NCI-H2227 (cell line): ENCODE data around the gene C21orf58.

Experiments
- DNase-seq: peaks from one replicate; lab custom pipeline; 2025; ENCODE audit not compliant: unreplicated experiment; lab: John Stamatoyannopoulos, UW

C21orf58 gene

DNA sequence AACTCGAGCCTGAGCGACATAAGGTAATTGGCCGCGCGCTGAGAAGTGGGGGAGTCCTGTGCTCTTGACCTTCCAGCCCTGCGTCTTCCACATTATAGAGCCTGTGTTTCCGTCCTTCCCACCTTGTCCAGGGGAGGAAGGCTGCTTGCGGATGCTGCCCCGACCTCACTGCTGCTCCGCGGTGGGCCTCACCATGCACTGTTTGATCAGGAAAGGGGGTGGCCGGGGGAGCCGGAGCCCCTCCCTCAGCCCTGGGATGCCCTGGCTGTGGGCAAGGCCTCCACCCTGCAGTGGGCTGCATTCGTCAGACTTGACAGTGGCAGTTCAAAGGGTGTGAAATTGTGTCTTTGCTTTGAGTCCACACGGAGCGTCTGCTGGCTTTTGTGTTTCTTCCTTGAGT, 30.4 kb upstream of the C21orf58 start:
- no peak for DNase-seq

DNA sequence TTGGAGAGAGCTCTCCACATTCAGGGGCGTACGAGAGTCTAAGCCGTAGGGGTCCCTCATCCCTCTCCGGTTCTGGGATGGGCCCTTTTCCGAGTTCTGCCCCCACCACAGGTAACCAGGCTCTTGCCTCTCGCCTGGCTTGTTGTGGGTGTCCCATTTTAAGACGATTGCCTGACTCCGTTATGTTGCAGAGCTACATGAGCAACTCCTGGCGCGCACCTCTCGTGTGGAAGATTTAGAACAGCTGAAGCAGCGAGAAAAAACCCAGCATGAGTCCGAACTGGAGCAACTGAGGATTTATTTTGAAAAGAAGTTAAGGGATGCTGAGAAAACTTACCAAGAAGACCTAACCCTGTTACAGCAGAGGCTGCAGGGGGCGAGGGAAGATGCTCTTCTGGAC, 29.2 kb upstream of the C21orf58 start:
- no peak for DNase-seq

DNA sequence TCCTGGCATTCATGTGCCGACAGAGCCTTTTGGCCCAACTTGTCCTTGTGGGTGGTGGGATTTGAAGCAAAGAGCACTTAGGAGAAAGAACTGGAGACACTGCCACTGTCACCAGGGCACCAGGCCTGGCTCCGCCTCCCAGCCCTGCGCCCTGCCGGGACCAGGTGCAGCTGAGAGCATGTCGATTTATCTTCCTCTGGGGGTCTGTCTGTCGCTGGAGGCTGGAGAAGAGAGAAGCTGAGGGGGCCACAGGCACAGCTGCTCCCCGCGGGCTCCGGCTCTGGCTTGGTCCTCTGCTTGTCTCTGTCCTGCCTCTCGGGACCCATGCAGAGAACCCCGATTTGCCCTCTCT, 28.5 kb upstream of the C21orf58 start:
- DNase-seq, result no peak

DNA sequence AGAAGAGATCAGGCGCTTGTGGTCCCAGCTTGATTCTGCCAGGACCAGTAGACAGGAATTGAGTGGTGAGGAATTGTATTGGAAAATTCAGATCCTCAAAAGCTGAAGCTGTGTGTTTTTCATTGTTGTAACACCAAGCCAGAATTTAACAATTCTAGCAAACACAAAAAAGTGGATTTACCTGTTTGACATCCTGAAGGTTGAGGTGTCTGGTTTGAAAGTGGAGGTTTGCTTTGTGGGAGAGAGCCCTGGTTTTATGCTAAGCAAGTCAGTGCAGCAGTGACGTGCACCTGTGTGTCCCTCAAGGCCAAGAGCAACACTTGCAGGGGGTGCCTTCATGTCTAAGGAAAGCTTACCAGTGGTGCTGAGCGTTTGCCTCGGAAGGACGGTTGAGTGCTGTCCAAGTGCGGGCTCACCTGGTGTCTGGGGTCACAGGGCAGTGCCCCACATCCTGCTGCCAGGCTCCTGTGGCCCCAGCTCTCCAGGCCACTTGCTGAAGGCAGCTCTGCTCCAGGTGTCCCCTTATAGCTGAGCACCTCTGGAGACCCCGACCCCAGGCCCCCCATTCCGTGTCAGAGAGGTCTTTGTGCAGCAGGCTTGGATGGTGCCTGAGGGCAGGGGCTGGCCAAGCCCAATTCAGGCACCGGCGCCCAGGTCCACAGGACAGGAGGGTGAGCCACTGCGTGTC, 27.9 kb upstream of the C21orf58 start:
- no peak for DNase-seq

DNA sequence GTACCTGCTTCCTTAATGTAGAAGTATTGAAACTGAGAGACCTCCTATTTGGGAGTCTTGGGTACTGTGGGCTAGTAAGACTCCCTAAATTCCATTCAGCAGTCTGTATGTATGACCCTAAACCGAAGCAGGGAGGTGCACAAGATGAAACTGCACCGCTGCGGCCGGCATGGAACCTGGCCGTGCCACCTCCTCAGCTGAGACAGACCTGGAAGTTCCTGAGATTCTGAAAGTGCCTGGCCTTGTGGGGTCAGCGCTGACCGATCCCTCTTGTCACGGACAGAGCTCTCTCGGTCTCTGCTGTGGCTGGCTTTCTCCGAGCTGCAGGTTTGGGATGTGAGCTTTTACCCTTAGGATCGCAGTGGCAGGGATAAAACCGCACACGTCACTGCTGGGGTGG, 27.3 kb upstream of the C21orf58 start:
- no peak for DNase-seq

DNA sequence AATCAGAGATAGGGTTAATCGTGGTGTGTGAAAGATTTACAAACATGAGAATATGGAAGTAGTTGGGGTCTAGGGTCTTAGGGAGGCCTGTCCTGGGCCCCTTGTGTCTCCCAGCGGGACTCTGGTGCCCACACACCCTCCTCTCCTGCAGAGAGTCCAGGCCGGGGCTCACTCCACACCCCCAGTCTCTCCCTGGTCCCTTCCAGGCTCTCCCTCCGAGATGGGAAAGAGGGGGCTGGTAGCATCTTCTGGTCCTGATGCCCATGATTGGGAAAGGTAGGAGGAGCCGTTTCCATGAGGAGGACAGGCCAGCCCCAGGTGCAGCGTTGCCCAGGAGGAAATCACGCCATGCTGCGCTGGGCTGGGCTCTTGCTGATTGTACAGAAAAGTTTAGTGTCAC, 26.9 kb upstream of the C21orf58 start:
- DNase-seq, result no peak

DNA sequence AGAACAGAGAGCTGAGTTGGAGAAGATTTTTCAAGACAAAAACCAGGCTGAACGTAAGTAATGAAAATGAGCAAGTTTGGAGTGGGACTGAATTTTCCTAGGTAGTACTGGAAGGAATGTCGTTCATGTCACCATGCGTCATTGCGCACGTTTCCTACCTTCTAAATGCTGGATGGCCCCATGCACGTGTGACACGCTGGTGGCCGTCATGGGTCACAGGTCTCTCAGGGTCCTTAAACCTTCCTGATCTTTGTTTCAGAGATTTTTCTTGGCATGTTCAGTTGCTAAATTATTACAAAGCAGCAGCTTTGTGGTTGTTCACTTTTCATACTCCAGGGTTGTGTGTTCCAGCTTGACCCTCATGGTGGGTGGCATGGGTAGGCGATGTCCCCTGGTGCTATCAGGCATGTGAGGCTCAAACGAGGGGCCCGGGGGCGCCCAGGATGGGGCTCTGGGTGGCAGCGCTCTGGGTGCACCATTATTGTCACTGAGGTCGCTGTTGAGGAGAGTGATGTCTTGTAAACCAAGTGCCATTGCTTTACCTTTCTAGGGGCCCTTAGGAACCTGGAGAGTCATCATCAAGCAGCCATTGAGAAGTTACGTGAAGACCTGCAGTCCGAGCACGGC, 25.6 kb upstream of the C21orf58 start:
- no peak for DNase-seq

DNA sequence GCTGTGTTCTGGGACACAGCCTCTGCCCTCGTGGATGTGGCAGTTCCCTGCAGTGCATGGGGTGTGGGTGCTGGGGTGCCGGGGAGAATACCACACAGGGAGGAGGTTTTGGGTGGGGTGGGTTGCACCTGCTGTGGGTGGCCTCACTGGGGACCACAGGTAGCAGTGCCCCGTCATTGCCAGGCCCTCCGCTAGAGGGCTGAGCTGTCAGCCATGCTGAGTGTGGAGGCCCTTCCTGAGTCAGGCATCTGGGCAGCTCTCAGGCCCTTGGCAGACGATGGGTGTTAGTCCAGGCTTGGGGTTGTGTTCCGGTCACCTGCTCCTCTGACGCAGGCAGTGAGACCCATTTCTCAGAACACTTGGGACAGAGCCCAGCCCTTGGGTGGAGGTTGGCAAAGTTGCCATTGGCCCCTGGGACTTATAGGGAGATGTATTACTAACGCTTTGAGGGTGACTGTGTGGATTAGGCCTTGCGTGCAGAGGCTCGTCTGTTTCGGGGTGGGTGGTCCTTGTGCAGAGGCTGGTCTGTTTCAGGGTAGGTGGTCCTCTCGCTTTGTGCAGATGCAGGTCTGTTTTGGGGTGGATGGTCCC, 24.2 kb upstream of the C21orf58 start:
- no peak for DNase-seq

DNA sequence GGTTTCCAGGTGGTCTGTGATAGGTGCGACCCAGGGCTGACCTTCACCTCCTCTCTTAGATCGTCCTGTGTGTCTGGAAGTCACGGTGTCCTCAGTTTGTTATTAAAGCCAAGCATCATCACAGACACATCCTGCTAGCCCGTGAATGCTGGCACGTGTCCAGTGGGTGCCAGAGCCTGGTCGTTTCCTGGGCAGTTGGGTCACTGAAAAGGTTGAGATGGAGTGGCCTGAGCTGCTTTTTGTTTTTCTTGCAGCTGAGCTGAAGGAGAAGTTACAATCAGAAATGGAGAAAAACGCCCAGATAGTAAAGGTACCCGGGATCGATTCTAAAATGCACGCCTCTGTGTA, 23.5 kb upstream of the C21orf58 start:
- DNase-seq, result no peak

DNA sequence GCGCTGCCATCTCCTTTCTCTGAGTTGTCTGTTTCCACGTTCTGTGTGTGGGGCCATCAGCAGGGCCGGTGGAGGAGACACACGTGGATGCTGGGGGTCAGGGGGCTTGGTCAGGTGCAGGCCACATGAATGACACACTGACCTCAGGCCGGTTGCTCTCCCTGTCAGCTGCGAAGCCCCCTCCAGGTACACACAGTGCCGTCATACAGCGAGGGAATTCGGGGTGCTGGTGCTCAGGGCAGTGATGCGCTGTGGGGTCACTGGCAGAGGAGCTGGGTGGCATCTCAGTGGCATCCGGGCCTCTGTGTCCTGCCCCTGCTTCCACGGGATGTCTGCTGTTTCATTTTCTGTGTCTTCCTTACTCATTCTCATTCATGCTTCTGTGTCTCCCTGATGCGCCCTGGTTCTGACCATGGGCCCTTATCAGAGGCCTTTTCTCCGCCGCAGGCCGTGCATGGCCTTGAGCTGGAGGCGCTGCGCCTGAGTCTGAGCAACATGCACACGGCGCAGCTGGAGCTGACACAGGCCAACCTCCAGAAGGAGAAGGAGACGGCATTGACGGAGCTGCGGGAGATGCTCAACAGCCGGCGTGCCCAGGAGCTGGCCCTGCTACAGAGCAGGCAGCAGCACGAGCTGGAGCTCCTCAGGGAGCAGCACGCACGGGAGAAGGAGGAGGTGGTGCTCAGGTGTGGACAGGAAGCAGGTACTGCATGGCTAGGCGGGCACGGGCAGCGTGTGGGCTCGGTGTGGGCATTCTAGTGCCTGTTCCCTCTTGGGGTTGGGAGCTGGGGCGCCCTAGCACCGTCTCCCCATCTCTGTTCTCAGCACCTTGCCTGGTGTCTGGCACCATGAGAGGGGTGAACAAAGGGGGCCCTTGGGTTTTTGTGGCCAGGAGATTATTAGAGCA, 22.9 kb upstream of the C21orf58 start:
- DNase-seq, result no peak

DNA sequence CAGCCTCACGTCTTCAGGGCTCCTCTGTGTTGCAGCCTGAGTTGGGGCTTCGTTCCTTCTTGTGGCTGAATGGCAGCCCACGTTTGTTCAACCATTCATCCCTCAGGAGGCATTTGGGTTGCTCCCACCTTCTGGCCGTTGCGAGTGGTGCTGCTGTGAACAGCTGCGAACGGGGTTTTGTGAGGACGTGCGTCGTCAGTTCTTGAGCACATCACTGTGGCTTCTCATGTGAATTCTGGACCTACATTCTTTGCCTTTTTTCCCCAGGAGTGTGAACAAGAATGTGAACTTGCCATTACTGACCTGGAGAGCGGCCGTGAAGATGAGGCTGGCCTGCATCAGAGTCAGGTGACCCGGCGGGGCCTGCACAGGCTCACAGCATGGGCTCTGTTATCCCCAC, 22.2 kb upstream of the C21orf58 start:
- no peak for DNase-seq

DNA sequence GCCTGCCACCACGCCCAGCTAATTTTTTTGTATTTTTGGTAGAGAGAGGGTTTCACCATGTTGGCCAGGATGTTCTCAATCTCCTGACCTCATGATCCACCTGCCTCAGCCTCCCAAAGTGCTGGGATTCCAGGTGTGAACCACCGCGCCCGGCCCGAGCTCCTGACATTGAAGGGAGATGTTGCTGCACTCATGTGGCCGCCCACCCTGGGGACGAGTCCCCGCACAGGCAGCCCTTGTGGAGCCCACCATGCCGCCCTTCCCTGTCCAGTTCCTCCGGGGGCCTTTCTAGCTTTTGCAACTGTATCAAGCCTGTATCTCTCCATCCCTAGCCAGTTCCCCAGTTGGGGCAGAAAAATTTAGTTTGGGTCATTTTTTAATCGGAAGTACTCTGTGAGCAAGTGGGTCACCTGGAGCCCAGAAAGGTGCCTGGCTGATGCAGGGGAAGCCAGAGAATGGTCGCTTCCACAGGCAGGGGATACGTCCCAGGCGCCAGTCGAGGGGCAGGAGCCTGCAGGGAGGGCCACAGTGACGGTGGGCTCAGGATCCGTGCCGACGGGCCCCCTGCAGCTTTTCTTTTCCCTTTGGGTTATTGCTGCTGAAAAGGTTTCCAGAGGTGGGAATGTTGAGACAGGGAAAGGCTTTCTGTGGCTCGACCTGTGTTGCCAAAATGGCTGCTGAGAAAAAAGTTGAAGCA, 20.7 kb upstream of the C21orf58 start:
- no peak for DNase-seq

DNA sequence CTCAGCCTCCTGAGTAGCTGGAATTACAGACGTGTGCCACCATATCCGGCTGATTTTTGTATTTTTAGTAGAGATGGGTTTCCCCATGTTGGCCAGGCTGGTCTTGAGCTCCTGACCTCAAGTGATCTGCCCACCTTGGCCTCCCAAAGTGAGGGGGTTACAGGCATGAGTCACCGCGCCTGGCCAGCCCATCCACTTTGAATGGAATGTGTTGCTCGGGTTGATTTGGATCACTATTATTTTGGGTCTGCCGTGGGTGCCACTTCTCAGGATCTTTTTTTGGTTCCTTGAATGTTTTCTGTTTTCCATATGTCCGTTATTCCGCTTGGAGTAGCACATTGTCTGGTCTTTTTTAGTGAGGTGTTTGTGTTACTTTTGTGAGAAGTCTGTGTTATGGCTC, 17.3 kb upstream of the C21orf58 start:
- no peak for DNase-seq

DNA sequence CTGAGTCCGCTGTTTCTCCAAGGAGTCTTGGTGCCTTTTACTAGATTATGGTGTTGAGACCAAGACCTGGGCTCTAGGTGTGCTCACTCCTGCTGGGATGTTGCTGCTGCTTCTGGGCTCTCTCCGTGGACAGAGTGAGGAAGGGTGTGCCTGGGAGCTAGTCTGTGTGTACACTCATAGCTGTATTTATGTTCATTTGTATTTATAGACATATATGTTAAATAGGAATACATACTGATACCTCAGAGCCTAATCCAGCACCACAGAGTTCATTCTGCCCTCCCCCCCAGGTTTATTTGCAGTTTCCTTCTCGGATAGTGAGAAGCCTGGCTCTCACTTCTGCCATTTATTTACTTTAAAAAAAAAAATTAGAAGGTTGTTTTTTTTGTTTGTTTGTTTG, 12.9 kb upstream of the C21orf58 start:
- DNase-seq, result no peak

DNA sequence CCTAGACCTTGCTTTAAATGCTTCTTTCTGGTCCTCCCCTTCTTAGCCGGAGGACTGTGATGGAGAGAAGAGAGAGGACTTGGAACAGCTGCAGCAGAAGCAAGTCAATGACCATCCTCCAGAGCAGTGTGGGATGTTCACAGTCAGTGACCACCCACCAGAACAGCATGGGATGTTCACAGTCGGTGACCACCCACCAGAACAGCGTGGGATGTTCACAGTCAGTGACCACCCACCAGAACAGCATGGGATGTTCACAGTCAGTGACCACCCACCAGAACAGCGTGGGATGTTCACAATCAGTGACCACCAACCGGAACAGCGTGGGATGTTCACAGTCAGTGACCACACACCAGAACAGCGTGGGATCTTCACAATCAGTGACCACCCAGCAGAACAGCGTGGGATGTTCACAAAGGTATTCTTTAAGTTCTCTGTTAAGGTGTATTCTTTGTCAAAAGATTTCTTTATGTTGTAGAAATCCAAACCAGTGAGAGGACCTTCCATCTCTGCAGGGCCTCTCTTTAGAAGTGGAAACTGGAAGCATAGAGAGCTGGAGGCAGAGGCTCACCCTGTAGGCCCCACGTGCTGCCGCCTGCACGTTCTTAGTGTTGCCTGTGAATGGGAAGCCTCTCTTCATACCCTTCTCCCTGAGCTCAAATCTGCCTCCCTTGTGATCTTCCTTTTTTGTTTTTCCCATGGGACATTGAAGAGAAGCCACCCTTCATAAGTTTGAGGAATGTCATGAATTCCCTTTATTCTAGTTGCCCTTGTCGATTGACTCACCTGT, 10.9 kb upstream of the C21orf58 start:
- no peak for DNase-seq

DNA sequence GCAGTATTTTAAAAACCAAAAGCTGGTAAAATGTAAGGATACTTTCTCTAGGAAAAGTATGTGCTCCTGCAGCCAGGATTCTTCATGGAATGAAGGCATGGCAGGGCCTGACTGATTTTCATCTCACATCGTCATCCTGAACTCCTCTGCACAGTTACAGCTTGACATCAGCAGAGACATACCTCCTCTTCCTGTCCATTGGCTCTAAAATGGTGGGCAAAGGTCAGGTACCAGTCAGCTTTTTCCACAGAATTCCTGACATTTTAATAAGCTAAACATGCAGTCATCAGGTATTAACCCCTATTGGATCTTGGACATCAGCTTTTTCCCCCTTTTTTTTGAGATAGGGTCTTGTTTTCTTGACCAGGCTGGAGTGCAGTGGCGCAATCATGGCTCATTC, 6.1 kb upstream of the C21orf58 start:
- no peak for DNase-seq

DNA sequence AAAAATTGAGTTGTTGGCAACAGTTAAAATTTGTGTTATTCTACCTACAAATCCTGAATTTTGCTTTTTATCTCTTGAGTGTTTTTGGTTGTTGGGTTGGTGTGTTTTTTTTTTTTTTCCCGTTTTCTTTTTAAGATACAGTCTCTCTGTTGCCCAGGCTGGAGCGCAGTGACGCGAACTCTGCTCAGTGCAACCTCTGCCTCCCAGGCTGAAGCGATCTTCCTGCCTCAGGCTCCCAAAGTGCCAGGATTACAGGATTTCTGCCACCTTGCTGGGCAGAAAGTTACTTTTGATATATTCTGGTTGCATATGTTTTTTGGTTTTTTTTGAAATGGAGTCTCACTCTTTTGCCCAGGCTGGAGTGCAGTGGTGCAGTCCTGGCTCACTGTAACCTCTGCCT, 4.5 kb upstream of the C21orf58 start:
- no peak for DNase-seq

DNA sequence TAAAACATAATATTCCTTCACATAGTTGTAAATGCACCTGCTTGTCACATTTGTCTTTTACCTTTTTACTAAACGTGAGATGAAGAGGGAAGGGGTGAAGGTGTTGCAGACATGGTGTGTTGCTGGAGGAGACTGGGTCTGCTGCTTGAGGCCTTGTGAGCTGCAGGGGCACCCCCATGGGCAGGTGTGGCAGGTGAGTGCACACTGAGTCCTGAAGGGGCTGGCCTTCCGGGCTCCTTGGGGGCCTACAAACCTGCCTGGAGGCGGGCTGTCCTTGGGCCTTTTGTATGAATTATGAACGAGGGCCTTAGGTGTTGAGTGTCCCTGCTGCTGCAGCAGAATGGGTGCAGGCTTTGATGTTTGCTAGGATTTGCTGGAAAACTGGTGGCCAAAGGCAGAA, 4.0 kb upstream of the C21orf58 start:
- DNase-seq, result no peak

DNA sequence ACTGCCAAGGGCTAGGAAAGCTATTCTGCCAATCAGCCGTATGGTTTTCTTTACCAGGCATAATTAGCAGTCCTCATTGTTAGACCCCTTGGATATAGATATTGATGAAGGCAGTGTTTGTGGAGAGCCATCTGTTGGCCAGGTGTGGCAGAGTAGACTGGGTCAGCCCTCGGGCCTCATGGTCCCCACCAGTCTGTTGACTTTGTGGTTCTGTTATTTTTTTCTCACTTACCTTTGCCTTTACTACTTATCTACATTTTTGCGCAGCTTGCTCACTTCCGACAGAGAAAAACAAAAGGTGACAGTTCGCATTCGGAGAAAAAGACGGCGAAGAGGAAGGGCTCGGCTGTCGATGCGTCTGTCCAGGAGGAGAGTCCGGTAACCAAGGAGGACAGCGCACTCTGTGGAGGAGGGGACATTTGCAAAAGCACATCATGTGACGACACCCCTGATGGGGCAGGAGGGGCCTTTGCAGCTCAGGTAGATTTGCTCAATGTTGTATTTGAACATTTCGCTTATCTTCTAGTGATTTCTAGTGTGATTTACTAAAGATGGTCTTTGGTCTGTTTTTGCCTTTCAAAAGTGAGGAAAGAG, 2.5 kb upstream of the C21orf58 start:
- DNase-seq, result no peak
